Body of pancreas (tissue), 4 donors: ENCODE measurements around the gene PRKD3. TPM values are rescaled to one million over a fixed set of nuclear protein-coding genes. Genes with fewer than 3 reads are reported as not detected.

Experiments used
- ATAC-seq: fragments of 150-250 bp; one replicate; pipeline ENCODE4 v1.9.1; 2016
- DNase-seq, 4 donors: peaks; one replicate each; pipeline ENCODE4 v3.0.0-alpha.2; 2019
- H3K27ac ChIP-seq, 4 donors: fragments of 200-600 bp; sonication (generic); 1 replicate in 3 of 4; 2 replicates in 1 of 4; pipeline versions ENCODE4 v1.5.1 to v1.6.1; 2016 to 2019; ENCODE audit warnings: mild to moderate bottlenecking in 1 of 4, mixed read lengths in 1 of 4, moderate library complexity in 1 of 4
- H3K27me3 ChIP-seq, 2 donors: fragments of 200-600 bp; sonication (generic); one replicate each; pipeline ENCODE4 v1.6.0; 2016; ENCODE audit warnings: mild to moderate bottlenecking in 1 of 2
- H3K36me3 ChIP-seq, 2 donors: fragments of 200-600 bp; sonication (generic); replicated peaks in 1 of 2; 2 replicates each; pipeline ENCODE4 v1.5.1; 2016; ENCODE audit warnings: low read depth in 2 of 2; ENCODE audit not compliant: insufficient read depth in 1 of 2
- H3K4me1 ChIP-seq: fragments of 200-600 bp; sonication (generic); one replicate; pipeline ENCODE4 v1.6.0; 2016
- H3K4me3 ChIP-seq, 2 donors: fragments of 200-600 bp; sonication (generic); 1 replicate in 1 of 2; 2 replicates in 1 of 2; pipeline ENCODE4 v1.5.1; 2016 to 2019
- H3K9me3 ChIP-seq, 3 donors: fragments of 200-600 bp; sonication (generic); 1 replicate in 2 of 3; 2 replicates in 1 of 3; pipeline ENCODE4 v1.5.1; 2016
- POLR2A ChIP-seq, 3 donors: fragments of 450-650 bp; IDR thresholded peaks; one replicate each; pipeline ENCODE4 v1.6.1; 2016; ENCODE audit warnings: antibody characterized with exemption in 3 of 3, mild to moderate bottlenecking in 2 of 3
- WGBS, 2 donors: methylation state at CpG; one replicate each; pipeline ENCODE4 v1.1.5; 2017; 5-methylcytosine and 5-hydroxymethylcytosine counted together
- intact Hi-C: fragments of 100-400 bp; cut with DNase I; formaldehyde crosslinking; loops from one replicate; pipeline ENCODE4 v1.15.1; 2023
- total RNA-seq, 2 donors: library from RNA; depleted of rRNA; stranded (reverse); fragments of >200 nt; gene quantifications; one replicate each; pipeline ENCODE4 v1.1.0, GENCODE V29; 2016
- TF ChIP-seq, protein P1 (sequence below), 7 experiments: fragments of 450-650 bp in 4 of 7; fragments of 200-600 bp in 3 of 7; sonication (generic) in 3 of 7; IDR thresholded peaks; one replicate each; pipeline ENCODE4 v1.5.1; 2016 to 2019; ENCODE audit warnings: antibody characterized with exemption in 7 of 7

Gene PRKD3
- total RNA-seq, 2 donors from 2014 or later, result 8.2 to 15.3 TPM

DNA sequence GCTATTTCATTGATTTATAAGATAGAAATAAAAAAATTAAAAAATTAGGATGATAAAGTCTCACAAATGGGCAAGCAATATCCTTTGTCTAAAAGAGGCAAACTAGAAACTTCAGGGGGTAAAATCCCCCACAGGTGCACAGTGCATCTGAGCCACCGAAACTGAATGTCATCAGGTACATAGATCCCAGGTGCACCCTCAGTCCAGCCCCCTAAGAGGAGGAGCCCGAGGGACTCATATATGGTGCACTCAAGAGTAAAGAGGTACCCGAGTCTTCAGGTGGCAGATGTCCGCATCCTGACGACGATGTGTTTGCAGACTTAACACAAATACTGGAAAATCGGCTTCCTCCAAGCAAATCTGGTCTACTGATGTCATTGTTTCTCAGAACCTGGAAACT is 31.1 kb upstream of the PRKD3 start:
- H3K27ac ChIP-seq, result no peak overlapping the region
- ATAC-seq, result no peak
- no peaks in the 10 kb centered on the region for H3K36me3 ChIP-seq
- 68 to 80% methylated on average over 7 of the region's 7 CpGs for WGBS, 2 donors
- no peak for TF ChIP-seq POLR2A (IDR thresholded peaks at IDR 0.05)
- TF ChIP-seq, protein P1, sequence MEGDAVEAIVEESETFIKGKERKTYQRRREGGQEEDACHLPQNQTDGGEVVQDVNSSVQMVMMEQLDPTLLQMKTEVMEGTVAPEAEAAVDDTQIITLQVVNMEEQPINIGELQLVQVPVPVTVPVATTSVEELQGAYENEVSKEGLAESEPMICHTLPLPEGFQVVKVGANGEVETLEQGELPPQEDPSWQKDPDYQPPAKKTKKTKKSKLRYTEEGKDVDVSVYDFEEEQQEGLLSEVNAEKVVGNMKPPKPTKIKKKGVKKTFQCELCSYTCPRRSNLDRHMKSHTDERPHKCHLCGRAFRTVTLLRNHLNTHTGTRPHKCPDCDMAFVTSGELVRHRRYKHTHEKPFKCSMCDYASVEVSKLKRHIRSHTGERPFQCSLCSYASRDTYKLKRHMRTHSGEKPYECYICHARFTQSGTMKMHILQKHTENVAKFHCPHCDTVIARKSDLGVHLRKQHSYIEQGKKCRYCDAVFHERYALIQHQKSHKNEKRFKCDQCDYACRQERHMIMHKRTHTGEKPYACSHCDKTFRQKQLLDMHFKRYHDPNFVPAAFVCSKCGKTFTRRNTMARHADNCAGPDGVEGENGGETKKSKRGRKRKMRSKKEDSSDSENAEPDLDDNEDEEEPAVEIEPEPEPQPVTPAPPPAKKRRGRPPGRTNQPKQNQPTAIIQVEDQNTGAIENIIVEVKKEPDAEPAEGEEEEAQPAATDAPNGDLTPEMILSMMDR (IDR thresholded peaks at IDR 0.05), result no peak
- H3K4me3 ChIP-seq, result no peak overlapping the region
- no peaks in the 10 kb centered on the region for H3K9me3 ChIP-seq
- H3K27me3 ChIP-seq, result no peaks in the 10 kb centered on the region
- no peaks in the 10 kb centered on the region for H3K4me1 ChIP-seq
- intact Hi-C loops, result no loop called here
- DNase-seq, result no peak

GRCh38 chr2:37354531-37354930 is 29.9 kb upstream of the PRKD3 start:
- 70 to 85% methylated on average over 3 of the region's 3 CpGs for WGBS, 2 donors
- ATAC-seq (no peak), DNase-seq (no peak)
- H3K4me1 ChIP-seq, result no peaks in the 10 kb centered on the region
- H3K36me3 ChIP-seq, result no peaks in the 10 kb centered on the region
- no peaks in the 10 kb centered on the region for H3K9me3 ChIP-seq
- TF ChIP-seq, protein P1 (IDR thresholded peaks at IDR 0.05), result no peak
- no peak for TF ChIP-seq POLR2A (IDR thresholded peaks at IDR 0.05)
- H3K27ac ChIP-seq, result no peak overlapping the region
- no peaks in the 10 kb centered on the region for H3K27me3 ChIP-seq
- H3K4me3 ChIP-seq, result no peak overlapping the region
- intact Hi-C loops, result no loop called here

GRCh38 chr2:37350034-37350433 is 25.4 kb upstream of the PRKD3 start:
- WGBS, 2 donors, result 32 to 33% methylated on average over 3 of the region's 3 CpGs
- TF ChIP-seq, protein P1 (IDR thresholded peaks at IDR 0.05), result no peak
- no peak for TF ChIP-seq POLR2A (IDR thresholded peaks at IDR 0.05)
- no peaks in the 10 kb centered on the region for H3K27me3 ChIP-seq
- H3K36me3 ChIP-seq, result no peaks in the 10 kb centered on the region
- intact Hi-C loops, result no loop called here
- no peak overlapping the region for H3K4me3 ChIP-seq
- H3K27ac ChIP-seq, result no peak overlapping the region
- H3K9me3 ChIP-seq, result no peaks in the 10 kb centered on the region
- peaks cover 4% of the 10 kb centered on the region for H3K4me1 ChIP-seq
- DNase-seq, result peak; percentile 15 to 52 (median 38)
- ATAC-seq, result no peak

GRCh38 chr2:37349231-37349860 is 24.7 kb upstream of the PRKD3 start:
- Histone ChIP-seq H3K4me3 (no peak overlapping the region), H3K4me1 (peaks cover 11% of the 10 kb centered on the region), H3K27me3 (no peaks in the 10 kb centered on the region), H3K36me3 (no peaks in the 10 kb centered on the region), H3K27ac (no peak overlapping the region), H3K9me3 (no peaks in the 10 kb centered on the region)
- DNase-seq (peak in 1 of 4 donors; percentile 17), ATAC-seq (no peak)
- WGBS, 2 donors, result 58 to 74% methylated on average over 3 of the region's 3 CpGs
- intact Hi-C loops, result no loop called here
- TF ChIP-seq POLR2A (IDR thresholded peaks at IDR 0.05), result no peak
- TF ChIP-seq, protein P1 (IDR thresholded peaks at IDR 0.05), result no peak

DNA sequence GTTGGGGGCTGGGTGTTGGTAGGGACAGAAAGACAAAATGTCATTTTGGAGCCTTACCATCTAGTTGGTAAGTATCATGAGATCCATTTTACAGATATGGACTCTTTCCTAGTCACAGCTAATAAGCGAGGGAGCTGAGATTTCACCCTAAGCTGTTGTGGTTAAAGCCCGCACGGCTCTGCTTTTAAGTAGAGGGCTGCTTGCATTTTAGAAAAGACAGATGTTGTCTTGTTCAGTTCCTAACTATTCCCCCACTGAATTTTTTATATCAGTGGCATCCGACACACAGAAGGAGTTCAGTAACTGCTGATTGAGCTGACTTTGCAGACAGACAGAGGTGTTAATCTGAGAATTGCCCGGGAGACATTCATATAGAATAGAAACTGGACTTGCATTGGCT is 23.5 kb upstream of the PRKD3 start:
- DNase-seq (no peak), ATAC-seq (no peak)
- WGBS, 2 donors, result 83 to 88% methylated on average over 5 of the region's 5 CpGs
- intact Hi-C loops, result no loop called here
- Histone ChIP-seq H3K27me3 (no peaks in the 10 kb centered on the region), H3K4me3 (no peak overlapping the region), H3K27ac (no peak overlapping the region), H3K9me3 (no peaks in the 10 kb centered on the region), H3K4me1 (peaks cover 11% of the 10 kb centered on the region), H3K36me3 (no peaks in the 10 kb centered on the region)
- TF ChIP-seq POLR2A (IDR thresholded peaks at IDR 0.05), result no peak
- TF ChIP-seq, protein P1 (IDR thresholded peaks at IDR 0.05), result no peak
